Stimulated activated CD4-positive, alpha-beta T cell treated with anti-CD3 and anti-CD28 coated beads, Interleukin-15, amount 100 ng/mL, for 48 hours (primary cell): ENCODE data around the gene ZGLP1.
A peak's percentile ranks its signal among the peaks of the same experiment; 100 is the strongest.

Experiments
- DNase-seq, 2 donors: peaks; one replicate each; pipeline ENCODE4 v3.0.0-alpha.2; 2020; ENCODE audit warnings: low read depth in 2 of 2

The ZGLP1 gene

GRCh38 chr19:10277795-10278589 is 31.6 kb downstream of the ZGLP1 start:
- no peak for DNase-seq

DNA sequence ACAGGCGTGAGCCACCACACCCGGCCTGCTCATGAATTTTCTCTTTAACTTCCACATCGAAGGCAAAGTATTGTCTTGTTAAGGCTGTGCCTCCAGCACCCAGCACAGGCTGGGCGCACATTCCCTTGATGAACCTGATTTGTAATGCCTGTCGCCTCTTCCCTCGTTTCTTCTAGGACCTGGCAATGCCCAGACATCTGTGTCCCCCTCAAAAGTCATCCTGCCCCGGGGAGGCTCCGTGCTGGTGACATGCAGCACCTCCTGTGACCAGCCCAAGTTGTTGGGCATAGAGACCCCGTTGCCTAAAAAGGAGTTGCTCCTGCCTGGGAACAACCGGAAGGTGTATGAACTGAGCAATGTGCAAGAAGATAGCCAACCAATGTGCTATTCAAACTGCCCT is 35.0 kb downstream of the ZGLP1 start:
- DNase-seq: no peak

DNA sequence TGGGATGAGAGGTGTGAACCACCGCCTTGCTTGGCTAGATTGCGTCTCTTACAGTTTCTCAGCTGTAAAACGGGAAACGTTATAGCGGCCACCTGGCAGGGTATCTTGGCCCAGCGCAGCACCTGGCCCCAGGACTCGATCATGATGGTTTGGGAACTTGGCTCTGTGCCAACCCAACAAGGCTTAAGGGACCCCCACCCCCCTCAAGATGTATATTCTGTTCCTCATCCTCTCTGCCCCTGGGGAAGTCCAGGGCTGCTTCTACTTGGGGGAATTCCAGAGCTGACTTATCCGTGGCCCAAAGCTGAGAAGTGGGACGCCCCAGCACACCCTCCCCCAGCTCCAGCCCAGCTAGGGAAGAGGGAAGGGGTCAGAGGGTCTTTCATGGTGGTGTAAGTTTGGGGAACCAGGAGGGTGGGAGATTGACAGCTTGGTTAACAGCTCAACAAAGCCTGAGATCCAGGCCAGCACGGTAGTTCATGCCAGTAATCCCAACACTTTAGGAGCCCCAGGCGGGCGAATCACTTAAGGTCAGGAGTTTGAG is 38.0 kb downstream of the ZGLP1 start:
- DNase-seq: no peak

DNA sequence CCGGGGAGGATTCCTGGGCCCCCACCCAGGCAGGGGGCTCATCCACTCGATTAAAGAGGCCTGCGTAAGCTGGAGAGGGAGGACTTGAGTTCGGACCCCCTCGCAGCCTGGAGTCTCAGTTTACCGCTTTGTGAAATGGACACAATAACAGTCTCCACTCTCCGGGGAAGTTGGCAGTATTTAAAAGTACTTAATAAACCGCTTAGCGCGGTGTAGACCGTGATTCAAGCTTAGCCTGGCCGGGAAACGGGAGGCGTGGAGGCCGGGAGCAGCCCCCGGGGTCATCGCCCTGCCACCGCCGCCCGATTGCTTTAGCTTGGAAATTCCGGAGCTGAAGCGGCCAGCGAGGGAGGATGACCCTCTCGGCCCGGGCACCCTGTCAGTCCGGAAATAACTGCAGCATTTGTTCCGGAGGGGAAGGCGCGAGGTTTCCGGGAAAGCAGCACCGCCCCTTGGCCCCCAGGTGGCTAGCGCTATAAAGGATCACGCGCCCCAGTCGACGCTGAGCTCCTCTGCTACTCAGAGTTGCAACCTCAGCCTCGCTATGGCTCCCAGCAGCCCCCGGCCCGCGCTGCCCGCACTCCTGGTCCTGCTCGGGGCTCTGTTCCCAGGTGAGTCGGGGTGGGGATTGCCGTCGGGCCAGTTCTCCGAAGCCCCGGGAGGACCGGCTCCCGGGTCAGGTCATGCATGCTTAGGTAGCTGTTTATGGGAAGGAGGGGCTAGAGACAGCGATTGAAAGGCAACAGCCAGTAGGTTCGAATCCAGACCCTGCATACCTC is 38.8 kb downstream of the ZGLP1 start, which contains the start of gene ICAM1:
Gene ICAM1 (plus strand): TSS at position 505 of the 779 bp plus-strand sequence. CDS start 40 bp downstream, at position 545.
- peak in 1 of 2 donors; percentile 73 for DNase-seq

- DNase-seq: peak; percentile 71 to 73
Observed at GRCh38 chr19:10270180-10270615, 39.4 kb downstream of the ZGLP1 start.

- DNase-seq: peak; percentile 77 to 87
Observed at GRCh38 chr19:10269333-10270179, 40.1 kb downstream of the ZGLP1 start.

DNA sequence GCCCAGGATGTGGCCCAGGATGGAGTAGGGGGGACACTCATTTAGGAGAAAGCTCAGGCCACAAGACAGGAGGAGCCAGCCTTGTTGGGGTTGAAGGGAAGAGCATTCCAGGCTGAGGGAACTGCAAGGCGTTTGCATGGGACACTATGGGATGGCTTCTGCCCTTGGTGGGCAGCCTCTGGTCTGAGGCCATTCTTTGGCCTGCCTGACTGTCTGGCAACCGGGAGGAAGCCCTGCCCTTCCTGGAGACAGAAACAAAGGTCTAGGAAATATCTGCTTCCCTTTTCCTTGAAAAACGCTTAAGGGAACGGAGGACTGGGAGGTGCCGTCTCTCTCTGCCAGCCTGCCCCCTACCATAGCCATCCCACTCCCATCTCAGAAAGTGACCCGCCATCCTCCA is 41.5 kb downstream of the ZGLP1 start:
- no peak for DNase-seq

DNA sequence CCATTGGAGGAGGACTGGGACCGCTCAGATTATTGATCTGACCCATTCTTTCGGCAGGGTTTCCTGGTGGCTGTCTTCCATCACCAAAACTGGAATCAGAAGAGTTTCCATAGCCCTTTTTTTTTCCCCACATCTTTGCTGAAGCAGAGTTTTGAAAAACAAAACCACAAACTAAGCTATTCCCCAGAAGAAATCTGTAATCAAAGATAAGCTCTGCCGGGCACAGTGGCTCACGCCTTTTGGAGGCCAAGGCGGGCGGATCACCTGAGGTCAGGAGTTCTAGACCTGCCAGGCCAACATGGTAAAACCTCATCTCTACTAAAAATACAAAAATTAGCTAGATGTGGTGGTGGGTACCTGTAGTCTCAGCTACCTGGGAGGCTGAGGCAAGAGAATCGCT is 42.9 kb downstream of the ZGLP1 start:
- DNase-seq: no peak

DNA sequence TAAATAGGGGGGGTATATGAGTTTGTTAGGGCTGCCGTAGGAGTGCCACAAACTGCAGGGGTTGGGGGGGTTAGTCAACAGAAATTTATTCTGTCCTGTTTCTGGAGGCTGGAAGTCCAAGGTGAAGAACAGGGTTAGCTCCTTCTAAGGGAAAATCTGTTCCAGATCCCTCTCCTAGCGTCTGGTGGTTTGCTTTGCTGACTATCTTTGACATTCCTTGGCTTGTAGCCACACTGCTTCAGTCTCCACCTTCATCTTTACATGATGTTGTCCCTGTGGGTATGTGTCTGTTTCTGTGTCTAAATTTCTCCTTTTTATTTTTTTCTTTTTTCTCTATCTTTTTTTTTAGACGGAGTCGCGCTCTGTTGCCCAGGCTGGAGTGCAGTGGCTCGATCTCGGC is 46.8 kb downstream of the ZGLP1 start:
- DNase-seq: no peak

- DNase-seq: peak; percentile 66 to 69
Observed at GRCh38 chr19:10260141-10260584, 49.5 kb downstream of the ZGLP1 start.

GRCh38 chr19:10259162-10259905 is 50.3 kb downstream of the ZGLP1 start:
- DNase-seq: peak; percentile 95 to 98

GRCh38 chr19:10258080-10258710 is 51.4 kb downstream of the ZGLP1 start:
- DNase-seq: no peak

GRCh38 chr19:10256970-10257615 is 52.5 kb downstream of the ZGLP1 start:
- no peak for DNase-seq

DNA sequence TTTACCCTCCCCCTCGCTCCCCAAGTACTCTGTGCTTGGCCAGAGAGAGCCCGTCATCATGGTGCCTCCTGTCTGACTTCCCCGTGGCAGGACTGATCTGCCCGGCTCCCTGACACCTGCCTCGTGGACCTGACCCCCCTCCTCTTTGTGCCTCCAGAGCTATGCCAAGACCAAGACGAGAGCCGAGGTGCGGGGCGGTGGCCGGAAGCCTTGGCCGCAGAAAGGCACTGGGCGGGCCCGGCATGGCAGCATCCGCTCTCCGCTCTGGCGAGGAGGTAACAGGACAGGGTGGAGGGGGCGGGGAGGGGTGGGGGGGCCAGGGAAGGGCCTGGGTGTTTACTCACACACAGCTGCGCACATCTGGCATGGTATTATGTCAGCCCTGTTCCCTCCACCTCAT is 53.1 kb downstream of the ZGLP1 start:
- DNase-seq: no peak

DNA sequence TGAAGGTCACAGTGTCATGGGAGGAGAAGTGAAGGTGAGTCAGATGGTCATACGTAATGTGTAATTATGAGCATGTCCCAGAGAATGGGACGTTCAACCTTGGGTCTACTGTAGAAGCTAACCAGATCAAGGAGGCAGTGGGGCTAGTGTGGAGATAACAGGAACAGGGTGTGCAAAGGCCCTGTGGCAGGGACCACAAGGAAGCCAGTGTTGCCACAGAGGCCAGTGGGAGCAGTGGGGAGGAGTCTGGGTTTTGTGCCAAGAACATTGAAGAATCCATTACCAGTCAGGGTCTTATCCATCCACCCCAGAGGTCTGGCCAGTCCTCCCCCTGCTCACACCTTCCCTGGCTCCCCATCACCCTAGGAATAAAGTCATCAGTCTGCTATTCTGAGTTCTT is 54.3 kb downstream of the ZGLP1 start:
- DNase-seq: no peak
